A673 (cell line): Measurements from ENCODE around the gene PRKAR1A.

Experiments used
- CTCF ChIP-seq: fragments of 300-800, 200-600 bp; sonication (generic); conservative IDR thresholded peaks from 2 replicates; pipeline ENCODE4 v1.5.1; 2017; ENCODE audit warnings: low read depth, mild to moderate bottlenecking, antibody characterized with exemption, low read length, moderate library complexity, mixed read lengths
- EZH2 ChIP-seq: fragments of 200-600 bp; sonication (generic); IDR thresholded peaks from 2 replicates; pipeline ENCODE4 v1.6.1; 2017; ENCODE audit warnings: borderline replicate concordance, low read depth, mild to moderate bottlenecking, mixed read lengths, antibody characterized with exemption, low read length; ENCODE audit not compliant: poor library complexity, severe bottlenecking

GRCh38 chr17:68589086-68589485 is 76.9 kb downstream of the PRKAR1A start:
- TF ChIP-seq CTCF (no peak), EZH2 (no peak)
